Natural killer cell (primary cell): Measurements from ENCODE around the gene A4GALT. TPM values are rescaled to one million over a fixed set of nuclear protein-coding genes. Genes with fewer than 3 reads are reported as not detected.

Source experiments
- ATAC-seq, 3 donors: fragments of 150-1000 bp in 2 of 3; fragments of 200-7000 bp in 1 of 3; cut with Tn5 transposase; 1 replicate in 1 of 3; 2 replicates in 2 of 3; pipeline ENCODE4 v1.10.0; 2021; ENCODE audit warnings: mild to moderate bottlenecking in 2 of 3, moderate library complexity in 2 of 3
- DNase-seq, 2 donors: peaks; one replicate each; pipeline versions ENCODE4 v3.0.0 to v3.0.0-alpha.2; 2013 to 2021; ENCODE audit warnings: mixed read lengths in 1 of 2
- H3K27ac ChIP-seq: one replicate; pipeline ENCODE4 v1.5.1; 2013; ENCODE audit warnings: mild to moderate bottlenecking, low read length
- H3K27me3 ChIP-seq: one replicate; pipeline ENCODE4 v1.6.1; 2013; ENCODE audit warnings: low read length; ENCODE audit not compliant: control insufficient read depth, insufficient read depth
- H3K36me3 ChIP-seq: one replicate; pipeline ENCODE4 v1.6.1; 2013; ENCODE audit warnings: low read length; ENCODE audit not compliant: control insufficient read depth, insufficient read depth
- H3K4me1 ChIP-seq: one replicate; pipeline ENCODE4 v1.6.1; 2013; ENCODE audit warnings: low read length; ENCODE audit not compliant: control insufficient read depth, insufficient read depth
- H3K4me3 ChIP-seq: one replicate; pipeline ENCODE4 v1.5.1; 2013; ENCODE audit warnings: low read length
- H3K9me3 ChIP-seq: one replicate; pipeline ENCODE4 v1.6.1; 2013; ENCODE audit warnings: low read length; ENCODE audit not compliant: control insufficient read depth, insufficient read depth
- H3K27ac Mint-ChIP-seq, 2 donors: one replicate each; pipeline ENCODE4 v1.8.0; 2022; ENCODE audit warnings: mild to moderate bottlenecking in 2 of 2, mixed read lengths in 2 of 2, moderate library complexity in 1 of 2
- H3K27me3 Mint-ChIP-seq, 2 donors: one replicate each; pipeline ENCODE4 v1.8.0; 2022; ENCODE audit warnings: low read depth in 2 of 2, mixed read lengths in 2 of 2
- H3K36me3 Mint-ChIP-seq: one replicate; pipeline ENCODE4 v1.8.0; 2022; ENCODE audit warnings: mixed read lengths
- H3K4me1 Mint-ChIP-seq, 2 donors: one replicate each; pipeline ENCODE4 v1.8.0; 2022; ENCODE audit warnings: mixed read lengths in 2 of 2
- H3K4me3 Mint-ChIP-seq: one replicate; pipeline ENCODE4 v1.8.0; 2022; ENCODE audit warnings: mild to moderate bottlenecking, moderate library complexity, mixed read lengths
- H3K9me3 Mint-ChIP-seq, 2 donors: one replicate each; pipeline ENCODE4 v1.8.0; 2022; ENCODE audit warnings: mixed read lengths in 2 of 2
- WGBS: methylation state at CpG from one replicate; pipeline ENCODE4 v1.1.7; 2013; ENCODE audit warnings: missing lambda C conversion rate; ENCODE audit not compliant: insufficient coverage; 5-methylcytosine and 5-hydroxymethylcytosine counted together
- intact Hi-C: fragments of 100-400 bp; cut with micrococcal nuclease; formaldehyde crosslinking; loops from one replicate; pipeline ENCODE4 v1.14.2; 2022
- total RNA-seq, 4 donors: library from RNA; stranded (reverse); fragments of 120-200 nt in 1 of 4; gene quantifications; one replicate each; pipeline versions ENCODE4 v1.2.3 to v1.2.4, GENCODE V29; 2013 to 2022
- TF ChIP-seq, protein P1 (sequence below): fragments of 200-600 bp; IDR thresholded peaks from one replicate; pipeline ENCODE4 v1.8.0; 2022; ENCODE audit warnings: antibody characterized with exemption

Gene A4GALT
- total RNA-seq, 3 donors from 2014 or later (not counting 1 experiment from before 2014, with no cell fraction given): 0.26 TPM; not detected in 2

- Histone ChIP-seq H3K27ac (no peak overlapping the region), H3K4me1 (no peaks in the 10 kb centered on the region), H3K9me3 (no peaks in the 10 kb centered on the region), H3K4me3 (no peak overlapping the region), H3K27me3 (no peaks in the 10 kb centered on the region), H3K36me3 (no peaks in the 10 kb centered on the region)
- Mint-ChIP-seq H3K27ac (no peak overlapping the region), H3K4me1 (no peaks in the 10 kb centered on the region), H3K4me3 (no peak overlapping the region), H3K36me3 (no peaks in the 10 kb centered on the region), H3K9me3 (no peaks in the 10 kb centered on the region), H3K27me3 (peaks cover 0 to 3% of the 10 kb centered on the region in 2 donors)
- ATAC-seq (no peak), DNase-seq (no peak)
- TF ChIP-seq, protein P1, sequence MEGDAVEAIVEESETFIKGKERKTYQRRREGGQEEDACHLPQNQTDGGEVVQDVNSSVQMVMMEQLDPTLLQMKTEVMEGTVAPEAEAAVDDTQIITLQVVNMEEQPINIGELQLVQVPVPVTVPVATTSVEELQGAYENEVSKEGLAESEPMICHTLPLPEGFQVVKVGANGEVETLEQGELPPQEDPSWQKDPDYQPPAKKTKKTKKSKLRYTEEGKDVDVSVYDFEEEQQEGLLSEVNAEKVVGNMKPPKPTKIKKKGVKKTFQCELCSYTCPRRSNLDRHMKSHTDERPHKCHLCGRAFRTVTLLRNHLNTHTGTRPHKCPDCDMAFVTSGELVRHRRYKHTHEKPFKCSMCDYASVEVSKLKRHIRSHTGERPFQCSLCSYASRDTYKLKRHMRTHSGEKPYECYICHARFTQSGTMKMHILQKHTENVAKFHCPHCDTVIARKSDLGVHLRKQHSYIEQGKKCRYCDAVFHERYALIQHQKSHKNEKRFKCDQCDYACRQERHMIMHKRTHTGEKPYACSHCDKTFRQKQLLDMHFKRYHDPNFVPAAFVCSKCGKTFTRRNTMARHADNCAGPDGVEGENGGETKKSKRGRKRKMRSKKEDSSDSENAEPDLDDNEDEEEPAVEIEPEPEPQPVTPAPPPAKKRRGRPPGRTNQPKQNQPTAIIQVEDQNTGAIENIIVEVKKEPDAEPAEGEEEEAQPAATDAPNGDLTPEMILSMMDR: no peak
- WGBS: 97% methylated on average over 13 of the region's 13 CpGs
- intact Hi-C loops: no loop called here
These were observed 18.0 kb downstream of the A4GALT start for GRCh38 chr22:42702675-42703074.

GRCh38 chr22:42701694-42702093, 19.0 kb downstream of the A4GALT start:
- no peaks in the 10 kb centered on the region for H3K9me3 Mint-ChIP-seq
- intact Hi-C loops: no loop called here

DNA sequence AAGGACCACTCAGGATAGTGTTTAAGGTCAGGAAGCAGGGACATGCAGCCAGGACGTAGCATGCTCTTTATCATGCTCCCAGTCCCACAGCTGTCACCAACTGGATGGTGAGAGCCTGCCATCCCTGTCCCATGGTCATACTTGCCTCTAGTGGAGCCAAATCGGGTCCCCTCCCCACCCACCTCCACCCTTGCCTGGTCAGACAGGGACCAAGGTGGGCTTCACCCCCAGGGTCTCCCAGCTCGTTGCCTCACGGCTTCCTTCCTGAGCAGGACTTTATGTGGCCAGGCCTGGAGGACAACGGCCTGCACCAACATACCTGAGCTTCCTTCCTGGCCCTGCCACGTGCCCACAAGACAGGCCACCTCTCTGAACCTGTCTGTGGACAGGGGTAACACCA, 19.8 kb downstream of the A4GALT start:
- no peaks in the 10 kb centered on the region for H3K27me3 Mint-ChIP-seq
- H3K4me3 Mint-ChIP-seq: no peak overlapping the region
- H3K4me3 ChIP-seq: no peak overlapping the region
- H3K9me3 ChIP-seq: no peaks in the 10 kb centered on the region
- H3K27me3 ChIP-seq: no peaks in the 10 kb centered on the region
- H3K9me3 Mint-ChIP-seq: no peaks in the 10 kb centered on the region
- 62% methylated on average over 6 of the region's 6 CpGs for WGBS
- no peak overlapping the region for H3K27ac Mint-ChIP-seq
- no peak overlapping the region for H3K27ac ChIP-seq
- no peak for DNase-seq
- TF ChIP-seq, protein P1: no peak
- no peak for ATAC-seq
- no peaks in the 10 kb centered on the region for H3K4me1 Mint-ChIP-seq
- intact Hi-C loops: no loop called here
- H3K36me3 ChIP-seq: no peaks in the 10 kb centered on the region
- no peaks in the 10 kb centered on the region for H3K36me3 Mint-ChIP-seq
- no peaks in the 10 kb centered on the region for H3K4me1 ChIP-seq

More at GRCh38 chr22:42701694-42702093, 19.0 kb downstream of the A4GALT start:
- Mint-ChIP-seq H3K4me1 (no peaks in the 10 kb centered on the region), H3K27ac (no peak overlapping the region), H3K36me3 (no peaks in the 10 kb centered on the region), H3K4me3 (no peak overlapping the region), H3K27me3 (no peaks in the 10 kb centered on the region)
- DNase-seq (no peak), ATAC-seq (no peak)
- H3K4me3 ChIP-seq: no peak overlapping the region
- H3K4me1 ChIP-seq: no peaks in the 10 kb centered on the region
- no peaks in the 10 kb centered on the region for H3K36me3 ChIP-seq
- H3K9me3 ChIP-seq: no peaks in the 10 kb centered on the region
- WGBS: 86% methylated on average over 8 of the region's 8 CpGs
- H3K27ac ChIP-seq: no peak overlapping the region
- TF ChIP-seq, protein P1: no peak
- no peaks in the 10 kb centered on the region for H3K27me3 ChIP-seq

DNA sequence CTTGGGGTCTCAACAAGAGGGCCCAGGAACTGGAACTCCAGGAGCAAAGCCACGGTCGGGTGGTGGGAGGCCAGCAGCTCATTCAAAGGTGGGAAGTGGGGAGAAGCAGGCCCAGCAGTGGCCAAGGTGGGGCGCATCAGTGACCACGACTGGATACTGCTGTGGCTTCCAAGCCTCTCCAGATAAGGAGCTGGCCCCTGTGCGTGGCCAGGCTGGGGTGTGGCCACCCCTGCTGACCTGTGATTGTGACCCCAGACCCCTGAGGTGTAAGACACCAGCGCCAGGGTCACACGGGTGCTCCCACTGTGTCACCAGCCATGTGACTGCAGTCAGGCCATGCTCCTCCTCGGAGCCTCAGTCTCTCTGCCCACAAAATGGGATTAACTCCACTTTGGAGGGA, 20.3 kb downstream of the A4GALT start:
- Histone ChIP-seq H3K4me3 (no peak overlapping the region), H3K36me3 (no peaks in the 10 kb centered on the region), H3K27me3 (no peaks in the 10 kb centered on the region), H3K27ac (no peak overlapping the region), H3K9me3 (no peaks in the 10 kb centered on the region), H3K4me1 (no peaks in the 10 kb centered on the region)
- ATAC-seq (no peak), DNase-seq (no peak)
- no peaks in the 10 kb centered on the region for H3K27me3 Mint-ChIP-seq
- H3K27ac Mint-ChIP-seq: no peak overlapping the region
- intact Hi-C loops: no loop called here
- 85% methylated on average over 8 of the region's 8 CpGs for WGBS
- no peaks in the 10 kb centered on the region for H3K9me3 Mint-ChIP-seq
- no peaks in the 10 kb centered on the region for H3K36me3 Mint-ChIP-seq
- H3K4me1 Mint-ChIP-seq: no peaks in the 10 kb centered on the region
- H3K4me3 Mint-ChIP-seq: no peak overlapping the region
- TF ChIP-seq, protein P1: no peak
